HCT116 (cell line): ENCODE measurements around the gene ADPRHL1. TPM values are rescaled to one million over a fixed set of nuclear protein-coding genes. Genes with fewer than 3 reads are reported as not detected.

Experiments used
- ATAC-seq: fragments of 200-7000 bp; cut with Tn5 transposase; 2 replicates; pipeline ENCODE4 v1.9.1; 2020; ENCODE audit warnings: mild to moderate bottlenecking, moderate library complexity
- BruUV-seq: library from RNA; stranded (reverse); fragments of 400-500 nt; replicated peaks from 2 replicates; lab custom pipeline; 2021; lab: Mats Ljungman, UMichigan
- CTCF ChIA-PET: fragments of 300-600 bp; sonication (Branson Sonifier 250); formaldehyde crosslinking; loops from one replicate; lab custom pipeline; 2021; ENCODE audit warnings: antibody characterized with exemption; lab: Charles Lee
- POLR2A ChIA-PET: fragments of 300-600, 350-600 bp; sonication (Branson Sonifier 250); formaldehyde crosslinking; loops from one replicate; lab custom pipeline; 2021; ENCODE audit warnings: antibody characterized with exemption; lab: Charles Lee
- RAD21 ChIA-PET, 2 experiments: fragments of 300-600 bp; sonication (Branson Sonifier 250); formaldehyde crosslinking; loops; one replicate each; lab custom pipeline; 2023; ENCODE audit warnings: low total read pairs in 2 of 2; ENCODE audit not compliant: uncharacterized antibody in 2 of 2, unreplicated experiment in 2 of 2, low non-redundant PET in 1 of 2; lab: Charles Lee
- DNase-seq: peaks from one replicate; pipeline ENCODE4 v3.0.0-alpha.2; 2010; ENCODE audit warnings: low read depth, low spot score
- H2AFZ ChIP-seq: fragments of 200-600 bp; shearing (Covaris generic), sonication (generic); 2 replicates; pipeline ENCODE4 v1.6.1; 2017; ENCODE audit warnings: low read depth, mixed run types, mixed read lengths, antibody characterized with exemption, low read length; ENCODE audit not compliant: poor library complexity, severe bottlenecking
- H3K27ac ChIP-seq: 2 replicates; pipeline ENCODE4 v1.5.1; 2012; ENCODE audit warnings: low read depth, low read length
- H3K27me3 ChIP-seq: fragments of 200-600 bp; sonication (generic); 2 replicates; pipeline ENCODE4 v1.6.1; 2016; ENCODE audit warnings: mixed run types, low read length, mixed read lengths; ENCODE audit not compliant: insufficient read depth
- H3K36me3 ChIP-seq, 2 experiments: fragments of 200-500 bp in 1 of 2; fragments of 200-600 bp in 1 of 2; sonication (Bioruptor generic) in 1 of 2; sonication (generic) in 1 of 2; 2 replicates each; pipeline versions ENCODE4 v1.5.1 to v1.6.1; 2014 to 2016; ENCODE audit warnings: low read length in 2 of 2, inconsistent platforms in 1 of 2, mixed read lengths in 1 of 2, mixed run types in 1 of 2; ENCODE audit not compliant: insufficient read depth in 2 of 2, control insufficient read depth in 1 of 2
- H3K4me1 ChIP-seq, 2 experiments: fragments of 200-600 bp in 1 of 2; sonication (generic) in 1 of 2; 2 replicates each; pipeline versions ENCODE4 v1.5.1 to v1.6.1; 2012 to 2017; ENCODE audit warnings: low read length in 2 of 2, inconsistent platforms in 1 of 2, mild to moderate bottlenecking in 1 of 2, mixed read lengths in 1 of 2, mixed run types in 1 of 2, moderate library complexity in 1 of 2; ENCODE audit not compliant: insufficient read depth in 2 of 2, control insufficient read depth in 1 of 2
- H3K4me2 ChIP-seq: fragments of 200-600 bp; sonication (generic); 2 replicates; pipeline ENCODE4 v1.6.1; 2017; ENCODE audit warnings: mixed run types, low read length, mixed read lengths
- H3K4me3 ChIP-seq, 2 experiments: fragments of 200-600 bp in 1 of 2; sonication (generic) in 1 of 2; replicated peaks in 1 of 2; 2 replicates each; pipeline ENCODE4 v1.5.1; 2011 to 2016; ENCODE audit warnings: low read length in 2 of 2, control low read depth in 1 of 2, low read depth in 1 of 2, mild to moderate bottlenecking in 1 of 2, mixed read lengths in 1 of 2, mixed run types in 1 of 2
- H3K79me2 ChIP-seq: fragments of 200-600 bp; sonication (generic); 2 replicates; pipeline ENCODE4 v1.6.1; 2017; ENCODE audit warnings: mild to moderate bottlenecking, mixed run types, low read length, moderate library complexity, mixed read lengths; ENCODE audit not compliant: insufficient read depth
- H3K9ac ChIP-seq: fragments of 200-600 bp; sonication (generic); 2 replicates; pipeline ENCODE4 v1.6.1; 2016; ENCODE audit warnings: low read length, mixed read lengths
- H3K9me2 ChIP-seq: fragments of 200-600 bp; sonication (generic), shearing (Covaris generic); 2 replicates; pipeline ENCODE4 v1.6.1; 2017; ENCODE audit warnings: mixed run types, mild to moderate bottlenecking, moderate library complexity; ENCODE audit not compliant: insufficient read depth
- H3K9me3 ChIP-seq, 2 experiments: fragments of 200-500 bp in 1 of 2; fragments of 200-600 bp in 1 of 2; sonication (Bioruptor generic) in 1 of 2; sonication (generic) in 1 of 2; 2 replicates each; pipeline ENCODE4 v1.6.1; 2014 to 2017; ENCODE audit warnings: low read length in 2 of 2, mixed read lengths in 2 of 2, inconsistent platforms in 1 of 2, low read depth in 1 of 2, mild to moderate bottlenecking in 1 of 2, mixed run types in 1 of 2, moderate library complexity in 1 of 2; ENCODE audit not compliant: control insufficient read depth in 1 of 2, insufficient read depth in 1 of 2
- H4K20me1 ChIP-seq: fragments of 200-600 bp; sonication (generic), shearing (Covaris generic); 2 replicates; pipeline ENCODE4 v1.6.1; 2017; ENCODE audit warnings: mixed run types, mild to moderate bottlenecking, moderate library complexity; ENCODE audit not compliant: insufficient read depth
- CBX3 ChIP-seq: IDR thresholded peaks from 2 replicates; pipeline ENCODE4 v1.6.1; 2012; ENCODE audit warnings: low read depth
- CEBPB ChIP-seq: IDR thresholded peaks from 2 replicates; pipeline ENCODE4 v1.6.1; 2012; ENCODE audit warnings: low read depth
- EGR1 ChIP-seq: IDR thresholded peaks from 2 replicates; pipeline ENCODE4 v1.6.1; 2012; ENCODE audit warnings: low read depth
- ELF1 ChIP-seq: IDR thresholded peaks from 2 replicates; pipeline ENCODE4 v1.6.1; 2012; ENCODE audit warnings: low read depth, borderline replicate concordance
- EZH2 ChIP-seq: fragments of 200-600 bp; sonication (generic); IDR thresholded peaks from 2 replicates; pipeline ENCODE4 v1.6.1; 2017; ENCODE audit warnings: antibody characterized with exemption, mixed run types
- FOSL1 ChIP-seq: IDR thresholded peaks from 2 replicates; pipeline ENCODE4 v1.6.1; 2012; ENCODE audit warnings: low read depth
- POLR2AphosphoS5 ChIP-seq: IDR thresholded peaks from 2 replicates; pipeline ENCODE4 v1.6.1; 2011; ENCODE audit warnings: mild to moderate bottlenecking, low read depth, low read length, moderate library complexity
- SP1 ChIP-seq: IDR thresholded peaks from 2 replicates; pipeline ENCODE4 v1.6.1; 2012; ENCODE audit warnings: low read depth
- YY1 ChIP-seq: IDR thresholded peaks from 2 replicates; pipeline ENCODE4 v1.6.1; 2011; ENCODE audit warnings: low read length, low read depth, moderate library complexity, mild to moderate bottlenecking; ENCODE audit not compliant: insufficient replicate concordance; ENCODE audit errors: extremely low read depth
- ZFX ChIP-seq: fragments of 450-650 bp; IDR thresholded peaks from 2 replicates; pipeline ENCODE4 v1.6.1; 2017
- intact Hi-C: fragments of 100-400 bp; cut with micrococcal nuclease; formaldehyde crosslinking; loops from 2 replicates; pipeline ENCODE4 v1.10.0; 2022
- total RNA-seq: library from RNA; stranded (reverse); gene quantifications from one replicate; pipeline ENCODE4 v1.2.1, GENCODE V29; 2021; ENCODE audit not compliant: unreplicated experiment
- TF ChIP-seq, protein P1 (sequence below), 3 experiments: fragments of 200-600 bp in 1 of 3; sonication (generic) in 1 of 3; IDR thresholded peaks in 2 of 3; conservative IDR thresholded peaks in 1 of 3; 2 replicates each; pipeline ENCODE4 v1.5.1; 2012 to 2017; ENCODE audit warnings: low read depth in 2 of 3, low read length in 2 of 3, antibody characterized with exemption in 1 of 3, borderline replicate concordance in 1 of 3, control low read depth in 1 of 3, mild to moderate bottlenecking in 1 of 3, mixed read lengths in 1 of 3, mixed run types in 1 of 3, moderate library complexity in 1 of 3; ENCODE audit not compliant: insufficient read depth in 1 of 3

ADPRHL1 gene
- total RNA-seq, 1 experiment from 2014 or later: 12.6 TPM

DNA sequence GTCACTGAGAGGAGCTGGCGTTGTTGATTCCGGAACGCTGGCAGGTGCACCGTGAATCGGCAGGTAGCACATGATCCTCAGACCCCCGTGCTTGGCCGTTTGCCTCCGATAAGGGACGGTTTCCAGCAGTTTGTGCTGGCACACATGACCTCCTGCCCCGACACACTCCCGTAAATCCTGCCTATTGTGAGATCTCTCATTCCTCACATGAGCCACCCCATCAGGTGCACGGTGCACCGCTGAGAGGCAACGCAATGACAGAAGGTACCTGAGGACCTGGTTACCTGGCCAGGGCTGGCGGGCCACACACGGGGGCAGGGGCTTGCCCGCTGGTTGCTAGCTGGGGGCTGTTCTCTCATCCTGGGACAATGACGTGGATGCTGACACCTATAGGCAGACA lies 2.1 kb upstream of the ADPRHL1 start:
- Histone ChIP-seq H3K27ac (no peak overlapping the region), H3K4me2 (no peak overlapping the region), H3K27me3 (no peaks in the 10 kb centered on the region), H3K9me3 (no peaks in the 10 kb centered on the region), H4K20me1 (no peaks in the 10 kb centered on the region), H2AFZ (no peak overlapping the region), H3K36me3 (peaks cover 15 to 21% of the 10 kb centered on the region in 2 experiments; a peak in 2 of 4 replicates), H3K4me1 (peaks cover 0 to under 1% of the 10 kb centered on the region in 2 experiments; a peak in 2 of 4 replicates), H3K9ac (no peak overlapping the region), H3K4me3 (no peak overlapping the region), H3K79me2 (no peaks in the 10 kb centered on the region; the same call in 1 of the 2 replicates), H3K9me2 (no peaks in the 10 kb centered on the region)
- intact Hi-C loops: loop anchor here (5.0 kb wide), 1 partner anchor 107 kb away; no protein-coding TSS in a partner anchor
- no TSS peak for BruUV-seq
- ATAC-seq (no peak), DNase-seq (no peak)
- ChIA-PET CTCF (no interaction called here), POLR2A (no interaction called here), RAD21 (no interaction called here)
- no peak for TF ChIP-seq ELF1
- TF ChIP-seq EZH2: no peak
- TF ChIP-seq, protein P1, sequence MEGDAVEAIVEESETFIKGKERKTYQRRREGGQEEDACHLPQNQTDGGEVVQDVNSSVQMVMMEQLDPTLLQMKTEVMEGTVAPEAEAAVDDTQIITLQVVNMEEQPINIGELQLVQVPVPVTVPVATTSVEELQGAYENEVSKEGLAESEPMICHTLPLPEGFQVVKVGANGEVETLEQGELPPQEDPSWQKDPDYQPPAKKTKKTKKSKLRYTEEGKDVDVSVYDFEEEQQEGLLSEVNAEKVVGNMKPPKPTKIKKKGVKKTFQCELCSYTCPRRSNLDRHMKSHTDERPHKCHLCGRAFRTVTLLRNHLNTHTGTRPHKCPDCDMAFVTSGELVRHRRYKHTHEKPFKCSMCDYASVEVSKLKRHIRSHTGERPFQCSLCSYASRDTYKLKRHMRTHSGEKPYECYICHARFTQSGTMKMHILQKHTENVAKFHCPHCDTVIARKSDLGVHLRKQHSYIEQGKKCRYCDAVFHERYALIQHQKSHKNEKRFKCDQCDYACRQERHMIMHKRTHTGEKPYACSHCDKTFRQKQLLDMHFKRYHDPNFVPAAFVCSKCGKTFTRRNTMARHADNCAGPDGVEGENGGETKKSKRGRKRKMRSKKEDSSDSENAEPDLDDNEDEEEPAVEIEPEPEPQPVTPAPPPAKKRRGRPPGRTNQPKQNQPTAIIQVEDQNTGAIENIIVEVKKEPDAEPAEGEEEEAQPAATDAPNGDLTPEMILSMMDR (IDR thresholded peaks at IDR 0.05 in 2 of 3, conservative IDR thresholded peaks at IDR 0.05 in 1 of 3; ENCODE audit: borderline replicate concordance in 1 of 3, insufficient read depth in 1 of 3, low read depth in 2 of 3, low read length in 2 of 3): no peak
- no peak for TF ChIP-seq POLR2AphosphoS5
- no peak for TF ChIP-seq YY1
- no peak for TF ChIP-seq ZFX
- no peak for TF ChIP-seq SP1
- no peak for TF ChIP-seq FOSL1
- TF ChIP-seq CEBPB: no peak
- no peak for TF ChIP-seq CBX3
- TF ChIP-seq EGR1: no peak
